ENCODE data around the gene SLC22A12. TPM values are rescaled to one million over a fixed set of nuclear protein-coding genes. Genes with fewer than 3 reads are reported as not detected.

Gene SLC22A12
- total RNA-seq, 1 donor from 2014 or later, result 2.4 TPM

DNA sequence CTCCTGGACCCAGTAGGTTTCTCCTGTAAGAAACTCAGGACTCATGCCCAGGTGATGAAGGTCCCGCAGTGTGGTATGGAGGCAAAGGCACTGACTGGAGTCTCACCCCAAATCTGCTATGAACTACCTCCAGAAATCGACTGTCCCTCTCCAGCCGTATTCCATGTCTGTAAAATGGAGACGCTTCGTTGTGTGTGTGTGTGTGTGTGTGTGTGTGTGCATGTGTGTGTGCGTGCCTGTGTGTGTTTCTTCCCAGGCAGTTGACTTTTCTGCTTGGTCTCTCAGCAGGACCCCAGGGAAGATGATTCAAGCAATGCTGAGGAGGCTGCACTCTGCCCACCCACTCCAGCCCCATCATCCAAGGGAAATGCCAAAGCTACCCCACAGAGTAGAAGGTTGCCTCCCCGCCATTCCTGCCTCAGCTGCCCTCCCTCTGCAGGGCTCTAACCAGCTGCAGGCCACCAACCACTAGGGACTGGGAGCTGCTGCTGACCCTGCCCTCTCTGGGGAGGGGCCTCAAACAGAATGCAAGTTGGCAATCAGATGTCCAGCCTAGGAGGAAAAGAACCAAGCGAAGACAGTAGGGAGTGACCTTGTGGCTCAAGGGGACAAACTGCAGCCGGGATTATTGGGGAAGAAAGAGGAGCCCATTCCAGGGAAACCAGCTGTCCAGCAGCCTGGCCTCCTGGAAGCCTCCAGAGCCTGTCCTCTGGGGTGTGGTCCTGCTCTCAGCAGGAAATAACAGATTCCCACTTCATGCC, 56.2 kb downstream of the SLC22A12 start:
- no peak for DNase-seq (ENCODE audit: low spot score)

DNA sequence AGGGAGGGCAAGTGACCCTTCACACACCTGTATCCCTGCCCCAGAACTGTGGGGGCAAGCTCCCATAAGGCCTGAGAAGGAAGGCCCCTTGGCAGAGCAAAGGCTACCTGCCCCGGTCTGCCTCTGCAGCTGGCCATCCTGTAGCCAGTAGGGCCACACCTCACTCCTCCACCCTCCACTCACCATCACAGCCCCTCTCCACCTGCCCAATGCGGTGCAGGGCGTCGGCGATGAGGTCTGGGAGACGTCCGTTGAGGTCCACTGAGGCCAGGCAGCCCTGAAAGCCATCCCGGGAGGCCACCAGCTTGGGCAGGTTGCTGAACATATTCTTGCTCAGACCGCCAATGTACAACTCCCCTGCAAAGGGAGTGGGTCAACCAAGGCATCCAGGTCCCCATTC, 57.5 kb downstream of the SLC22A12 start:
- no peak for DNase-seq (ENCODE audit: low spot score)

DNA sequence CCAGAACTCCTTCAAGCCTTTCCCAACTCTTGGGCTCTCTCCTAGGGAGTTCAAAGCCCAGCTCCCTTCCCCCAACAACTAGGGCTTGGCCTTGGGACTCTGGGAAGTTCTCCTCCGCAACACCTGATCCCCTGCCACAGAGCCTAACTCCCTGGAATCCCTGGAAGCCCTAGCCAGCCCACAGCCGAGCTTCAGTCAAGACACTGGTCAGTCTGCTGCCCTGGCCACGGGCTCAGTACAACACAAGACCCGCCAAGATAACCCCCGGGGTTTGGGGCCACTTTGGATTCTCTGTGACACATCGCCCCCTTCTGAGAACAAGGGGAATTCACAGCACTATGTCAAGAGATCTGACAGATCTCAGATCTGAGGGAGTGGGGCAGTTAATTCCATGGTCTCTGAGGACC, 58.3 kb downstream of the SLC22A12 start:
- no peak for DNase-seq (ENCODE audit: low spot score)

DNA sequence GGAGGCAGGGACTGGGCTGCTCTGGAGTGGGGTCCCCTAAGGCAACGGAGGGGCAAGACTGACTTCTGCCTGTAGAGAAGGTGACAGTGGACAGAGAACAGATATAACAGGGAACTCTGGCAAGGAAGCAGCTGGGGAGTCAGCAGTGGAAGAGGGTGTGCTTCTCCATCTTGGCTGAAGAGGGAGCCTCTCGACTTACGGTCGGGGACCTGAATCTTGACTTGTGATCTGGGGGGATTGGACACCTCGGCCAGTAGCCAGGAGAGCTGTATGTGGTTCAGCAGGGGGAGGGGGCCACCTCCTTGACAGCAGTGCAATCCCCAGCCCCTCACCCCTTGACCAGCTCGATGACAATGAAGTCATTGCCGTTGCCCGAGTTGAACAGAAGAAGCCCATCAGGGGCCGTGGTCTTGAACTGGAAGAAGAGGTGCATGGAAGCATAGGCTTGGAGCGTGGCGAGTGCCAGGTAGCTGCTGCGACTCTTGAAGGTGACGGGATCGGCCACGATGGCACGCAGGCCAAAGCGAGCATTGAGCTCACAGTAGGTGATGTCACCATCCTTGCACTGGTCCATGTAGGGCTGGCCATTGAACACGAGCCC, 60.0 kb downstream of the SLC22A12 start:
- no peak for DNase-seq (ENCODE audit: low spot score)

Other genes starting within 250 kb of the SLC22A12 start
- gene RPS6KA4, start 232.1 kb upstream of the SLC22A12 start, total RNA-seq (ENCODE audit: insufficient read depth, low replicate concordance), result 16.4 TPM
- 2.9 TPM for gene SLC22A11, start 35.3 kb upstream of the SLC22A12 start, total RNA-seq (ENCODE audit: insufficient read depth, low replicate concordance)
- gene NRXN2, start 132.0 kb downstream of the SLC22A12 start, total RNA-seq (ENCODE audit: insufficient read depth, low replicate concordance), result 43.6 TPM
- gene RASGRP2, start 152.9 kb downstream of the SLC22A12 start, total RNA-seq (ENCODE audit: insufficient read depth, low replicate concordance), result 15.9 TPM
- 14.7 TPM for gene PYGM, start 168.8 kb downstream of the SLC22A12 start, total RNA-seq (ENCODE audit: insufficient read depth, low replicate concordance)
- 120 TPM for gene SF1, start 187.3 kb downstream of the SLC22A12 start, total RNA-seq (ENCODE audit: insufficient read depth, low replicate concordance)
- gene MAP4K2, start 212.0 kb downstream of the SLC22A12 start, total RNA-seq (ENCODE audit: insufficient read depth, low replicate concordance), result 2.6 TPM
- gene MEN1, start 219.3 kb downstream of the SLC22A12 start, total RNA-seq (ENCODE audit: insufficient read depth, low replicate concordance), result 4.3 TPM